DOHH2 (cell line): ENCODE data around the gene ADARB1.

Experiments used
- H3F3A ChIP-seq: fragments of 200-600 bp; sonication (generic), shearing (Covaris generic); 2 replicates; pipeline ENCODE4 v1.6.0; 2016; ENCODE audit warnings: antibody characterized with exemption, mild to moderate bottlenecking; ENCODE audit not compliant: control insufficient read depth, insufficient read depth
- H3K27ac ChIP-seq: fragments of 200-600 bp; sonication (generic); 2 replicates; pipeline ENCODE4 v1.5.1; 2014; ENCODE audit warnings: low read depth, mild to moderate bottlenecking, low read length, moderate library complexity
- H3K27me3 ChIP-seq: fragments of 200-600 bp; sonication (generic); 2 replicates; pipeline ENCODE4 v1.6.1; 2014; ENCODE audit warnings: mild to moderate bottlenecking, low read length, mixed read lengths; ENCODE audit not compliant: control insufficient read depth
- H3K36me3 ChIP-seq: fragments of 200-600 bp; sonication (generic); 2 replicates; pipeline ENCODE4 v1.6.1; 2014; ENCODE audit warnings: mild to moderate bottlenecking, low read length, moderate library complexity, mixed read lengths; ENCODE audit not compliant: control insufficient read depth
- H3K4me1 ChIP-seq: fragments of 200-600 bp; sonication (generic); 2 replicates; pipeline ENCODE4 v1.6.1; 2014; ENCODE audit warnings: mild to moderate bottlenecking, low read length, mixed read lengths; ENCODE audit not compliant: control insufficient read depth
- H3K4me2 ChIP-seq: fragments of 200-600 bp; sonication (generic); 2 replicates; pipeline ENCODE4 v1.6.0; 2014; ENCODE audit warnings: mild to moderate bottlenecking, low read length, moderate library complexity
- H3K4me3 ChIP-seq: fragments of 200-600 bp; sonication (generic); 2 replicates; pipeline ENCODE4 v1.5.1; 2014; ENCODE audit warnings: mild to moderate bottlenecking, low read length, mixed read lengths
- H3K79me2 ChIP-seq: fragments of 200-600 bp; sonication (generic); 2 replicates; pipeline ENCODE4 v1.6.1; 2014; ENCODE audit warnings: mild to moderate bottlenecking, low read length, mixed read lengths; ENCODE audit not compliant: control insufficient read depth
- H3K9me2 ChIP-seq: fragments of 200-600 bp; sonication (generic); replicated peaks from 2 replicates; pipeline ENCODE4 v1.6.1; 2014; ENCODE audit warnings: mild to moderate bottlenecking, low read length, mixed read lengths; ENCODE audit not compliant: control insufficient read depth
- H3K9me3 ChIP-seq: fragments of 200-600 bp; sonication (generic); 2 replicates; pipeline ENCODE4 v1.6.1; 2014; ENCODE audit warnings: antibody characterized with exemption, low read length, mixed read lengths; ENCODE audit not compliant: control insufficient read depth, insufficient read depth
- H4K20me1 ChIP-seq: fragments of 200-600 bp; sonication (generic); 2 replicates; pipeline ENCODE4 v1.6.0; 2014; ENCODE audit warnings: low read depth, mild to moderate bottlenecking, antibody characterized with exemption, low read length, moderate library complexity; ENCODE audit not compliant: control insufficient read depth, insufficient read depth
- EZH2phosphoT487 ChIP-seq: fragments of 200-600 bp; sonication (generic); IDR thresholded peaks from 2 replicates; pipeline ENCODE4 v1.6.1; 2017; ENCODE audit warnings: borderline replicate concordance, mild to moderate bottlenecking, antibody characterized with exemption, low read length, moderate library complexity, mixed read lengths
- TF ChIP-seq, protein P1 (sequence below): fragments of 200-600 bp; sonication (generic); IDR thresholded peaks from one replicate; pipeline ENCODE4 v1.5.1; 2014; ENCODE audit warnings: antibody characterized with exemption, mild to moderate bottlenecking, low read depth, low read length; ENCODE audit not compliant: poor library complexity, severe bottlenecking

The ADARB1 gene

DNA sequence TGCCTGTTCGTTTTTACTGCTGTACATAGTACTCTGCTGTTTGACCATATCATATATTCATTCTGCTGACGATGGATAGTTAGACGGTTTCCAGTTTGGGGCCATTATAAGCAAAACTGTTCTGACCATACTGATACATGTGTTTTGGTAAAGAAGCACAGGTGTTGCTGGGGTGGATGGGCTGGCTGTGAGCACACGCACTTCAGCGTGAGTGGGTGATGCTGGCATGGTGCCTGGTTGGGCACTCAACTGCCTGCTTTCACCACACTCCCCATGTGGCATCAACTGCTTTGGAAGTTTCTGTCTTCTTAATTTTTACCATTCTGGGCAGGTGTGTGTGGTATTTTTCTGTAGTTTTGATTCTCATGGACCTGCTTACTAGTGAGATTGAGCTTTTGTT, 37.3 kb downstream of the ADARB1 start:
- Histone ChIP-seq H3K4me2 (peak overlapping the region; percentile 48), H3K36me3 (no peaks in the 10 kb centered on the region), H3K27me3 (peaks cover 87% of the 10 kb centered on the region)

DNA sequence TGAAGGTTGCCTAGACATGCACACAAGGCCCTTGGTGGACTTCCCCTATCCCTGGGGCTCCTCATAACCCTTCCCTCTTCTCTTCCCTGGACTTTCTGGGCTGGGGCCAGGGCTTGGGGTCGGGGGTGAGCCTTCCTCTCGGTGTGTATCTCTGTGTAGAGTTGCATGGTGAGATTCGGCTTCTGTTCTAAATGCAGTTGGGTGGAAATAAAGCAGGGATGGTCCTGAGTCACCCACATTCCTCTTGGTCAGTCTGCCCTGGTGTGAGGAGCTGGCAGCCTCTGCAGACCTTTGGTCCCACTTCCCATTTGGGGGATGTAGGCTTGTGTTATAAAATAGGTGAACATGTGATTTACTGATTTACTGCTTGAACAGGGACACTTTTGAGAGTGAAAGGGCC, 38.0 kb downstream of the ADARB1 start:
- Histone ChIP-seq H3K4me1 (peaks cover 52% of the 10 kb centered on the region), H3K36me3 (no peaks in the 10 kb centered on the region)

More for the DNA sequence above, 37.3 kb downstream of the ADARB1 start:
- peaks cover 13% of the 10 kb centered on the region for H3F3A ChIP-seq
- no peak overlapping the region for H3K4me3 ChIP-seq
- peaks cover 59% of the 10 kb centered on the region for H3K4me1 ChIP-seq
- no peaks in the 10 kb centered on the region for H3K79me2 ChIP-seq
- H3K9me3 ChIP-seq, result no peaks in the 10 kb centered on the region
- H3K9me2 ChIP-seq, result no peaks in the 10 kb centered on the region
- TF ChIP-seq, protein P1, sequence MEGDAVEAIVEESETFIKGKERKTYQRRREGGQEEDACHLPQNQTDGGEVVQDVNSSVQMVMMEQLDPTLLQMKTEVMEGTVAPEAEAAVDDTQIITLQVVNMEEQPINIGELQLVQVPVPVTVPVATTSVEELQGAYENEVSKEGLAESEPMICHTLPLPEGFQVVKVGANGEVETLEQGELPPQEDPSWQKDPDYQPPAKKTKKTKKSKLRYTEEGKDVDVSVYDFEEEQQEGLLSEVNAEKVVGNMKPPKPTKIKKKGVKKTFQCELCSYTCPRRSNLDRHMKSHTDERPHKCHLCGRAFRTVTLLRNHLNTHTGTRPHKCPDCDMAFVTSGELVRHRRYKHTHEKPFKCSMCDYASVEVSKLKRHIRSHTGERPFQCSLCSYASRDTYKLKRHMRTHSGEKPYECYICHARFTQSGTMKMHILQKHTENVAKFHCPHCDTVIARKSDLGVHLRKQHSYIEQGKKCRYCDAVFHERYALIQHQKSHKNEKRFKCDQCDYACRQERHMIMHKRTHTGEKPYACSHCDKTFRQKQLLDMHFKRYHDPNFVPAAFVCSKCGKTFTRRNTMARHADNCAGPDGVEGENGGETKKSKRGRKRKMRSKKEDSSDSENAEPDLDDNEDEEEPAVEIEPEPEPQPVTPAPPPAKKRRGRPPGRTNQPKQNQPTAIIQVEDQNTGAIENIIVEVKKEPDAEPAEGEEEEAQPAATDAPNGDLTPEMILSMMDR, result no peak
- peak; percentile 67; the same call in 1 of the 2 replicates for TF ChIP-seq EZH2phosphoT487
- peaks cover 20% of the 10 kb centered on the region; the same call in 1 of the 2 replicates for H4K20me1 ChIP-seq
- no peak overlapping the region for H3K27ac ChIP-seq

DNA sequence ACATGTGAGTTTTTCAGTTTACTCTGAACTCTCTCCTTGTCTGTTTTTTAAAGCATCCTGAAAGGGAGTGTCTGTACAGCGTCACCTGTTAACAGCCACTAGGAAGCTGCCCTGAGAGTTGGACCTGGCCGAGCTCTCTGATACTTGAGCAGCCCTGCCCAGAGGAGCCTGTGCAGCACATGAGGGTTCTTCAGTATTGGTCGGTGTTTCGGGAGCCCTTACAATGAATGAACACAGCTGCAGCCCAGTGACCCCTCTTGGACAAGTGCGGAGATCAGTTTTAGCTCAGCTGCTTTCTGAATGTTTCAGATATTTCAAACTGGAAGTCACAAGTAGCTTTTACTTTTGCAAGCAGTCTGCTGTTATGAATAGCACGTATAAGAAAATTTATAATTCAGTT, 39.2 kb downstream of the ADARB1 start:
- Histone ChIP-seq H3K36me3 (no peaks in the 10 kb centered on the region), H4K20me1 (peaks cover 15% of the 10 kb centered on the region; the same call in 1 of the 2 replicates), H3K4me2 (no peak overlapping the region), H3K27me3 (peaks cover 83% of the 10 kb centered on the region), H3K4me3 (no peak overlapping the region), H3K4me1 (peaks cover 42% of the 10 kb centered on the region), H3F3A (peaks cover 13% of the 10 kb centered on the region), H3K9me3 (no peaks in the 10 kb centered on the region), H3K9me2 (no peaks in the 10 kb centered on the region), H3K79me2 (no peaks in the 10 kb centered on the region), H3K27ac (no peak overlapping the region)
- TF ChIP-seq EZH2phosphoT487, result 0 out of 2 replicates have a peak, but pooled peaks have one; percentile 33
- TF ChIP-seq, protein P1, result no peak

More for the DNA sequence above, 38.0 kb downstream of the ADARB1 start:
- H3K27me3 ChIP-seq, result peaks cover 87% of the 10 kb centered on the region
- no peak overlapping the region for H3K4me2 ChIP-seq
- no peaks in the 10 kb centered on the region for H3K9me3 ChIP-seq
- peaks cover 13% of the 10 kb centered on the region for H3F3A ChIP-seq
- H3K9me2 ChIP-seq, result no peaks in the 10 kb centered on the region
- peaks cover 20% of the 10 kb centered on the region; the same call in 1 of the 2 replicates for H4K20me1 ChIP-seq
- no peak overlapping the region for H3K4me3 ChIP-seq
- H3K79me2 ChIP-seq, result no peaks in the 10 kb centered on the region
- H3K27ac ChIP-seq, result no peak overlapping the region
- TF ChIP-seq, protein P1, result no peak
- TF ChIP-seq EZH2phosphoT487, result no peak
